Fibroblast of villous mesenchyme (primary cell): ENCODE results near the gene BTN1A1. TPM values are rescaled to one million over a fixed set of nuclear protein-coding genes. Genes with fewer than 3 reads are reported as not detected.
A peak's percentile ranks its signal among the peaks of the same experiment; 100 is the strongest.

Experiments
- DNase-seq: peaks from one replicate; pipeline ENCODE4 v3.0.0-alpha.2; 2010; ENCODE audit warnings: low read depth
- H3K4me3 ChIP-seq: 2 replicates; pipeline ENCODE4 v1.5.1; 2011; ENCODE audit warnings: low read depth, mild to moderate bottlenecking, low read length
- total RNA-seq: library from RNA; depleted of rRNA; stranded (reverse); fragments of >200 nt; gene quantifications from 2 replicates; pipeline ENCODE4 v1.2.3, GENCODE V29; 2012
- TF ChIP-seq, protein P1 (sequence below): IDR thresholded peaks from 2 replicates; pipeline ENCODE4 v1.5.1; 2012; ENCODE audit warnings: low read depth, mild to moderate bottlenecking, low read length; ENCODE audit not compliant: insufficient read depth

Gene BTN1A1
- total RNA-seq, 1 donor, result not detected

DNA sequence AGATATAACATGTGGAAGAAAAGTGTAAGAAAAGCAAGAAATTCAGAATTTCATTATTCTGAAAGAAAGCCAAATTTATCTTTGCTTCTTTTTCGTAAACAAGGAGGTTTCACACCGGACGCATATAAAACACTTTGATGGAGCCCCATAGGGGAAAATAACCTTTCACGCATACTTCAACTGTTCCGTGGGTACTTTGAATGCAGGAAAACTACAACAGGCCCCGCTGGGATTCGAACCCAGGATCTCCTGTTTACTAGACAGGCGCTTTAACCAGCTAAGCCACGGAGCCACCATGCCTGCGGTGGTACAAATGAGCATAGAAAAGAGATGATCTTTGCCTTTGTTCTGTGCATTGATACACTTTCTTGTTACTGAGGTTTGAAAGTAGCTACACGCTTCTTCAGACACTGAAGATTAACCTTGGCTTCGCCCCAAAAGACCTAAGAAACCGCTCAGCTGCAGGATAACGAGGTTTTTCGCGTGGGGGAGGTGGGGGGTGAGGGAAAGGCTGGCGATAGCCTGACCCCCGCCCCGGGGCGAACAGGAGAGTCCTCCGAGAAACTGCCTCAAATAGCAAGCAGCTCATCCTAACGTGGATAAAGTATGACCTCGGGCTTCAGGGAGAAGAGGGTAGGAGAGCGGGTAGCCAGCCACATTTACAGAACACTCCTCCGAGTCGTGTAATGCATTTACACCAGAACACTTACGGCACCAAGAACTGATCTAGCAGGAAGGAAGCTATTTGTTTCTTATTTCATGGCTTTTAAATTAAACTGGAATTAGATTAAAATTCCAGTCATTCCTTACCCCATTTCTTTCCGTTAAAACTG lies 32.8 kb downstream of the BTN1A1 start:
- TF ChIP-seq, protein P1, sequence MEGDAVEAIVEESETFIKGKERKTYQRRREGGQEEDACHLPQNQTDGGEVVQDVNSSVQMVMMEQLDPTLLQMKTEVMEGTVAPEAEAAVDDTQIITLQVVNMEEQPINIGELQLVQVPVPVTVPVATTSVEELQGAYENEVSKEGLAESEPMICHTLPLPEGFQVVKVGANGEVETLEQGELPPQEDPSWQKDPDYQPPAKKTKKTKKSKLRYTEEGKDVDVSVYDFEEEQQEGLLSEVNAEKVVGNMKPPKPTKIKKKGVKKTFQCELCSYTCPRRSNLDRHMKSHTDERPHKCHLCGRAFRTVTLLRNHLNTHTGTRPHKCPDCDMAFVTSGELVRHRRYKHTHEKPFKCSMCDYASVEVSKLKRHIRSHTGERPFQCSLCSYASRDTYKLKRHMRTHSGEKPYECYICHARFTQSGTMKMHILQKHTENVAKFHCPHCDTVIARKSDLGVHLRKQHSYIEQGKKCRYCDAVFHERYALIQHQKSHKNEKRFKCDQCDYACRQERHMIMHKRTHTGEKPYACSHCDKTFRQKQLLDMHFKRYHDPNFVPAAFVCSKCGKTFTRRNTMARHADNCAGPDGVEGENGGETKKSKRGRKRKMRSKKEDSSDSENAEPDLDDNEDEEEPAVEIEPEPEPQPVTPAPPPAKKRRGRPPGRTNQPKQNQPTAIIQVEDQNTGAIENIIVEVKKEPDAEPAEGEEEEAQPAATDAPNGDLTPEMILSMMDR, result no peak
- peak overlapping the region; percentile 71 for H3K4me3 ChIP-seq
- DNase-seq, result peak; percentile 90

GRCh38 chr6:26533532-26533931 lies 33.4 kb downstream of the BTN1A1 start:
- no peak for DNase-seq
- peak overlapping the region; percentile 71 for H3K4me3 ChIP-seq
- TF ChIP-seq, protein P1, result no peak

- no peak overlapping the region for H3K4me3 ChIP-seq
- DNase-seq, result no peak
- TF ChIP-seq, protein P1, result no peak
Observed at GRCh38 chr6:26534681-26535465, 34.8 kb downstream of the BTN1A1 start.

- H3K4me3 ChIP-seq, result peak overlapping the region; percentile 92
- DNase-seq, result peak; percentile 69
- TF ChIP-seq, protein P1, result no peak
Observed at GRCh38 chr6:26536571-26537159, 36.6 kb downstream of the BTN1A1 start.

DNA sequence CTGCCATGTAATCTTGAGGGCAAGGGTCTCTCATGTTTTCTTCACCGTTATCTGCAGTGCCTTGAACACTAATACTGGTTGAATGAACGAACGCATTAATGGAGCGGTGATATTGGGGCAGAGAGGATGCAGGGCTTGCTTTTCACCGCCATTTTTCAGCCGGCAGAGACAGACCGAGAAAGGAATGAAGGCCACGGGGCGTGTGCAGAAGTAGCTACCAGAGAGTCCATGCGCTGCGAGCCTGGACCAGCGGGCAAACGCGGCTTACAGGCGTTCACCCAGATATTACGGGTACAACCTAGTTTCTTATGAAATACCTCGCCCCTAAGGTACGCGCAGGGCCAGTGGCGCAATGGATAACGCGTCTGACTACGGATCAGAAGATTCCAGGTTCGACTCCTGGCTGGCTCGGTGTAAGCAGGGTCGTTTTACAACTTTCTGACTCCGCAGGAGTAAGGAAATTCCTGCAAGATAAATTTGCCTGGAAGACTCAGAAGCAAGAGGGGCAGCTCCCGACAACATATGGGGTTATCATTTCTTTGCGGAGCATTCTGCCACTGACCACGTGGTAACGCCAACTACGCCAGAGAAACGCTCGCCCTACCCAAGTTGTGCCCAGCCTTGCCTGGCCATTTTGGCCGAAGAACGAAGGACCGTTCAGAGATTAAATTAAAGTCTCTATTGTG lies 37.2 kb downstream of the BTN1A1 start:
- peak overlapping the region; percentile 92 for H3K4me3 ChIP-seq
- TF ChIP-seq, protein P1, result no peak
- peak; percentile 92 for DNase-seq

GRCh38 chr6:26537846-26538571 lies 37.9 kb downstream of the BTN1A1 start, which contains the start of gene HMGN4:
Gene HMGN4, plus strand, starts transcription at chr6:26538366. Its CDS starts 6,841 bp downstream, at chr6:26545207.
- DNase-seq, result peak; percentile 95
- H3K4me3 ChIP-seq, result peak within 1 kb of the TSS; percentile 92
- TF ChIP-seq, protein P1, result no peak
